ENCODE data around the gene STX4. TPM values are rescaled to one million over a fixed set of nuclear protein-coding genes. Genes with fewer than 3 reads are reported as not detected.

STX4 gene
- total RNA-seq, 1 experiment from 2014 or later, result 66.7 TPM

DNA sequence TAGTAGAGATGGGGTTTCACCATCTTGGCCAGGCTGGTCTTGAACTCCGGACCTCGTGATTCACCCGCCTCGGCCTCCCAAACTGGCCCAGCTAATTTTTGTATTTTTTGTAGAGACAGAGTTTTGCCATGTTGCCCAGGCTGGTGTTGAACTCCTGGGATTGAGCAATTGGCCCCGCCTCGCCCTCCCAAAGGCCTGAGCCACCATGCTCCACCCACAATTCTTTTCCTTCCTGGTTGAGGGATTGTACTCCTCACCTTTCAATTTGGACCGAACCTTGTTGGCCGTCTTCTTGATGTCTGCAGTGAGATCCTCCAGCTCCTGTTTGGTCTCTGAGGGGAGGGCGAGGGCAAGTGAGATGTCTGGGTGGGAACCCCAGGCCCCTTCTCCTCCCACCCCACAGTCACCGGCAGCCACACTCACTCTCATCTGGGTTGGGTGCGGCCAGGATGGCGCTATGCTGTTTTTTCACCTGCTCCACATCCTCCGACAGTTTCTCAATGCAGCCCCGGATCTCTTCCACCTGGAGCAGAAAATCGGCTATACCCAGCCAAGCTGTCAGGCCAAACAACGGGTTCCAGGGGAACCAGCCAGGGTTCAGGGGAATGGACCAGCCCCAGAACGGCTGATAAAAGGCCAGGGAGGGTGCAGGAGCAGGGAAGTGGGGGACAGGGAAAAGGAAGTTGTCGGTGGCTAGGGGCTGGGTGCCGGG lies 32.5 kb upstream of the STX4 start:
- TF ChIP-seq, protein P1, sequence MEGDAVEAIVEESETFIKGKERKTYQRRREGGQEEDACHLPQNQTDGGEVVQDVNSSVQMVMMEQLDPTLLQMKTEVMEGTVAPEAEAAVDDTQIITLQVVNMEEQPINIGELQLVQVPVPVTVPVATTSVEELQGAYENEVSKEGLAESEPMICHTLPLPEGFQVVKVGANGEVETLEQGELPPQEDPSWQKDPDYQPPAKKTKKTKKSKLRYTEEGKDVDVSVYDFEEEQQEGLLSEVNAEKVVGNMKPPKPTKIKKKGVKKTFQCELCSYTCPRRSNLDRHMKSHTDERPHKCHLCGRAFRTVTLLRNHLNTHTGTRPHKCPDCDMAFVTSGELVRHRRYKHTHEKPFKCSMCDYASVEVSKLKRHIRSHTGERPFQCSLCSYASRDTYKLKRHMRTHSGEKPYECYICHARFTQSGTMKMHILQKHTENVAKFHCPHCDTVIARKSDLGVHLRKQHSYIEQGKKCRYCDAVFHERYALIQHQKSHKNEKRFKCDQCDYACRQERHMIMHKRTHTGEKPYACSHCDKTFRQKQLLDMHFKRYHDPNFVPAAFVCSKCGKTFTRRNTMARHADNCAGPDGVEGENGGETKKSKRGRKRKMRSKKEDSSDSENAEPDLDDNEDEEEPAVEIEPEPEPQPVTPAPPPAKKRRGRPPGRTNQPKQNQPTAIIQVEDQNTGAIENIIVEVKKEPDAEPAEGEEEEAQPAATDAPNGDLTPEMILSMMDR (IDR thresholded peaks at IDR 0.05; ENCODE audit: unreplicated experiment), result no peak
- Mint-ChIP-seq H3K4me1 (ENCODE audit: insufficient read depth, unreplicated experiment) (peaks cover 6% of the 10 kb centered on the region), H3K27ac (ENCODE audit: low read depth, unreplicated experiment) (no peak overlapping the region), H3K9me3 (ENCODE audit: unreplicated experiment) (no peaks in the 10 kb centered on the region), H3K27me3 (ENCODE audit: insufficient read depth, unreplicated experiment) (peaks cover 8% of the 10 kb centered on the region), H3K36me3 (ENCODE audit: insufficient read depth, unreplicated experiment) (no peaks in the 10 kb centered on the region), H3K4me3 (ENCODE audit: unreplicated experiment) (no peak overlapping the region)
- no TSS peak for BruUV-seq (replicated peaks)
- intact Hi-C loops (cut with micrococcal nuclease), result no loop called here
- ChIA-PET POLR2A (interaction anchor here (0.6 to 2.7 kb wide), 2 partner anchors 67 to 72 kb away, joined by 3 to 13 read pairs; partner anchors contain the start of genes ZNF646 and ZNF668), CTCF (interaction anchor here (0.6 to 3.3 kb wide), 3 partner anchors 16 to 46 kb away, joined by 3 to 44 read pairs (median 3); partner anchors contain the start of gene HSD3B7)
- no peak for DNase-seq (ENCODE audit: unreplicated experiment)

DNA sequence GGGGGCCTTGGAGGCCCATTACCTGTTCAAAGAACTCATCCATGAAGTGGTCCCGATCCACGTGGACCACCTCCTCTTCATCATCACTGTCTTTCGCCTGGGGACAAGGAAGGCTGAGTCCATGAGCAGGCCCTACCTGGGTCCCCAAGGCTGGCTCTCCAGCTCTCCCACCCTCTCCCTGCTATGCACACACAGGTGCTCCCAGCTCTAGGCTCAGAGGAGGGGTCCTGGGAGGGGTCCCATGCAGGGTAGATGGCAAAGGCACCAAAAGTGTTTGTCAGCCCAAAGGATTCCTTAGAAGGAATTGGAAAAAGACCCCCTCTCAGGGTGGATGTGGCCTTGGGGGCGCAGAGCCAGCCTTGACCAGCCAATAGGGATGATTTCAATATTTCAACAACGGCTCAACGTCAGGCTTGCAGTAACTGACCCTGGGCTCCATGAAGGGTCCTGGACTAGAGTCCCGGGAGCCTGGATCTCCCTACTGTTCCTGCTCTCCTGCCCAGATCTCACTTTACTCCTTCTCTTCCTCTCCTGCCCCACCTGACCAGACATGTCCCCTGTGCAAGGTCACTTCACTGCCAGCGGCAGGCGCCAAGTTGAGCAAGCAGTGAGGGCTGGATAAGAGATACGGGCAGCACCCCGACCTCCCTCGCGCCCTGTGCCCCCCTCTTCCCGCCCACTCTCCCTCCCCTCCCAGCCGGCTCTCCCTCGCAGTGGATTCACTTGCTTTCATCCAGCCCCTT lies 31.7 kb upstream of the STX4 start:
- H3K27me3 Mint-ChIP-seq (ENCODE audit: insufficient read depth, unreplicated experiment), result peaks cover 8% of the 10 kb centered on the region
- ChIA-PET POLR2A (interaction anchor here (0.7 kb wide), 1 partner anchor 54 kb away, joined by 3 read pairs; no protein-coding TSS in a partner anchor), CTCF (interaction anchor here (0.6 to 1.7 kb wide), 2 partner anchors 16 to 20 kb away, joined by 4 to 5 read pairs; no protein-coding TSS in a partner anchor)
- H3K4me3 Mint-ChIP-seq (ENCODE audit: unreplicated experiment), result no peak overlapping the region
- H3K4me1 Mint-ChIP-seq (ENCODE audit: insufficient read depth, unreplicated experiment), result peaks cover 6% of the 10 kb centered on the region
- H3K9me3 Mint-ChIP-seq (ENCODE audit: unreplicated experiment), result no peaks in the 10 kb centered on the region
- H3K27ac Mint-ChIP-seq (ENCODE audit: low read depth, unreplicated experiment), result no peak overlapping the region
- no TSS peak for BruUV-seq (replicated peaks)
- no peak for DNase-seq (ENCODE audit: unreplicated experiment)
- no peaks in the 10 kb centered on the region for H3K36me3 Mint-ChIP-seq (ENCODE audit: insufficient read depth, unreplicated experiment)
- intact Hi-C loops (cut with micrococcal nuclease), result no loop called here
- TF ChIP-seq, protein P1 (IDR thresholded peaks at IDR 0.05; ENCODE audit: unreplicated experiment), result no peak

DNA sequence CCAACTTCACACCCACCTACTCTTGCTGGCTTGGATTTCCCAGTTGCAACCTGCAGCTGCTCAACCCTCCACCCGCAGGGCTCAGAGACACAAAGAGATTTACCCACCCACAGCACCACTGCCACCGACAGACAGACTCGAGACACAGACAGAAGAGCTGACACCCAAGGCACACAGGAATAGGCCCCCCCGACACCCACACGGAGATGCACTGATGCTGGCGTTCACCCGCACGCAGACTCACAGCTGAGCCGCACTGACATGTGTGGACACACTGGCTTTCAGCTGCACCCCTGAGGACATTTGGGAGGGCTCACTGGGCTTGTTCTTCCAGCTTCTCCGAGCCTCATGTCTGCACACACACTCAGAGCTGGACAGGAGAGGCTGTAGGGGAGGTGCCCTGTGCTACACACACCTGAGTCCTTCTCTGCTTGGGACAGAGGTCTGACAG lies 31.1 kb upstream of the STX4 start:
- POLR2A ChIA-PET, result interaction anchor here (0.7 kb wide), 1 partner anchor 53 kb away, joined by 3 read pairs; no protein-coding TSS in a partner anchor
- intact Hi-C loops (cut with micrococcal nuclease), result no loop called here
- CTCF ChIA-PET, result interaction anchor here (0.5 to 1.7 kb wide), 5 partner anchors 17 to 832 kb away, joined by 3 to 5 read pairs (median 4); no protein-coding TSS in a partner anchor
- Mint-ChIP-seq H3K4me1 (ENCODE audit: insufficient read depth, unreplicated experiment) (peaks cover 6% of the 10 kb centered on the region), H3K27ac (ENCODE audit: low read depth, unreplicated experiment) (no peak overlapping the region), H3K4me3 (ENCODE audit: unreplicated experiment) (no peak overlapping the region), H3K27me3 (ENCODE audit: insufficient read depth, unreplicated experiment) (peaks cover 8% of the 10 kb centered on the region), H3K36me3 (ENCODE audit: insufficient read depth, unreplicated experiment) (no peaks in the 10 kb centered on the region), H3K9me3 (ENCODE audit: unreplicated experiment) (no peaks in the 10 kb centered on the region)
- no TSS peak for BruUV-seq (replicated peaks)
- TF ChIP-seq, protein P1 (IDR thresholded peaks at IDR 0.05; ENCODE audit: unreplicated experiment), result no peak
- DNase-seq (ENCODE audit: unreplicated experiment), result no peak

DNA sequence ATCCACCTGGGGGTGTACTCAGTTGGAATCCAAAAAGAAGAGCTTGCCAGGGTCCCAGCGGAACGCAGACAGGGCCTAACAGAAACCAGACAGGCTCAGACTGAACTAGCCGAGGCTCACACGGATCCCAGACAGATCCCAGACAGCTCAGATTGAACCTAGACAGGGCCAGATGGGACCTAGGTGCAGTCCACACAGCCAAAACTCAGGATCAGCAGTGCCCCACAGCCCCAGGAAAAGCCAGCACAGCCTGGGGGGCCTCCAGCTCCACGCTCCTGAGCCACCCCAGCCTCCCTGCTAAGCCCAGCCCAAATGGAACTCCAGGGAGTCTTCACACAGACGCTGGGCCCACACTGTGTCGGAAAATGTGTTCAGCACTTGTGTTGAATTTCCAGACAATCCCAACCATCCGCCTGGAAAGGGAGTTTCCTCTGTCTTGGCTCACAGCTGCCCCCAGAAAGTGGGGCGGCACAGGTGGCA lies 30.5 kb upstream of the STX4 start:
- Mint-ChIP-seq H3K36me3 (ENCODE audit: insufficient read depth, unreplicated experiment) (no peaks in the 10 kb centered on the region), H3K27me3 (ENCODE audit: insufficient read depth, unreplicated experiment) (peaks cover 8% of the 10 kb centered on the region), H3K27ac (ENCODE audit: low read depth, unreplicated experiment) (no peak overlapping the region), H3K4me1 (ENCODE audit: insufficient read depth, unreplicated experiment) (peaks cover 6% of the 10 kb centered on the region), H3K9me3 (ENCODE audit: unreplicated experiment) (no peaks in the 10 kb centered on the region), H3K4me3 (ENCODE audit: unreplicated experiment) (no peak overlapping the region)
- CTCF ChIA-PET, result interaction anchor here (0.5 to 1.7 kb wide), 5 partner anchors 17 to 832 kb away, joined by 3 to 5 read pairs (median 4); no protein-coding TSS in a partner anchor
- intact Hi-C loops (cut with micrococcal nuclease), result no loop called here
- BruUV-seq (replicated peaks), result no TSS peak
- POLR2A ChIA-PET, result interaction anchor here (0.7 kb wide), 1 partner anchor 53 kb away, joined by 3 read pairs; no protein-coding TSS in a partner anchor
- TF ChIP-seq, protein P1 (IDR thresholded peaks at IDR 0.05; ENCODE audit: unreplicated experiment), result no peak
- DNase-seq (ENCODE audit: unreplicated experiment), result no peak
